ENCODE measurements around the gene COL5A2.

Gene COL5A2

DNA sequence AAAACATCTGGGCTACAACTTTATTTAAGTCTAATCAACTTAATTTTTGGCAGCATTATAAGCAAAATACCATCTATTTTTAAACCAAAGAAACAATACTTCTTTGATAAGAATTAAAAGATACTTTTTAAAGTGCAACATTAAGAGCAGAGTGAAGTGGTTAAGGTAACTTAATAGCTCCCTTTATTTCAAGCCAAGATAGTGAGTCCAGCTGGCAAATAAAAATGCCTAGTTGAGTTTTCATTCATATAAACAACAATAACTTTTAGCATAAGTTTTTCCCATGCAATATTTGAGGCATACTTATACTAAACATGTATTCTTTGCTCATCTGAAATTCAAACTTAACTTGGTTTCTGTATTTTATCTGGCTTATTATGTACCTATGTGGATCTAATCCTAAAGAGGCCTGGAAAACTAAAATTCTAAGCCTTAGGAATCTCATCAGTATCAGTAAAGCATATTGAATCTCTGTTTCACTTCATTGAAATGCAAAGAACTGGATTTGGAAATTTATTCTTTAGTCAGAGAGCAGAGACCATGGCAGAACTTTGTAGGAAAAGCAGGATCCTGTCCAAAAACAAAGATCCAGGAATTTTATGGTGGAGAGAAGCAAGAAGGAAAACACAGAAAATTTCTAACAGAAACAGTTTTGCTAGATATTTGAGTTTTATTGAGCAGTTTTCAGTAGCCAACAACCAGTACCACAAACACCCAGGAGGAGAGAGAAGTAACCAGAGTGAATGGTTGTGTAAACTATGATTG, 109.5 kb downstream of the COL5A2 start:
- no peaks in the 10 kb centered on the region for H3K4me1 ChIP-seq (ENCODE audit: control insufficient read depth in 1 of 2, insufficient read depth in 2 of 2, low read length in 2 of 2)
- no peaks in the 10 kb centered on the region for H3K36me3 ChIP-seq (ENCODE audit: control insufficient read depth in 1 of 2, insufficient read depth in 2 of 2, low read length in 2 of 2)
- no peaks in the 10 kb centered on the region for H3K27me3 ChIP-seq (ENCODE audit: control insufficient read depth in 1 of 2, insufficient read depth in 2 of 2, low read length in 2 of 2)
- no peaks in the 10 kb centered on the region for H3K9me3 ChIP-seq (ENCODE audit: control insufficient read depth in 1 of 2, low read length in 2 of 2)
- no peak overlapping the region for H3K4me3 ChIP-seq (ENCODE audit: low read depth in 1 of 2, low read length in 2 of 2)
- no peak overlapping the region for H3K9ac ChIP-seq (ENCODE audit: low read depth in 1 of 2, low read length in 2 of 2)
- no peak overlapping the region for H3K27ac ChIP-seq (ENCODE audit: low read depth, low read length)

- H3K27ac ChIP-seq (ENCODE audit: low read depth, low read length), result no peak overlapping the region
- no peaks in the 10 kb centered on the region for H3K4me1 ChIP-seq (ENCODE audit: control insufficient read depth in 1 of 2, insufficient read depth in 2 of 2, low read length in 2 of 2)
- no peak overlapping the region for H3K9ac ChIP-seq (ENCODE audit: low read depth in 1 of 2, low read length in 2 of 2)
- no peaks in the 10 kb centered on the region for H3K9me3 ChIP-seq (ENCODE audit: control insufficient read depth in 1 of 2, low read length in 2 of 2)
- no peaks in the 10 kb centered on the region for H3K27me3 ChIP-seq (ENCODE audit: control insufficient read depth in 1 of 2, insufficient read depth in 2 of 2, low read length in 2 of 2)
- no peak overlapping the region for H3K4me3 ChIP-seq (ENCODE audit: low read depth in 1 of 2, low read length in 2 of 2)
- no peaks in the 10 kb centered on the region for H3K36me3 ChIP-seq (ENCODE audit: control insufficient read depth in 1 of 2, insufficient read depth in 2 of 2, low read length in 2 of 2)
These were observed 113.5 kb downstream of the COL5A2 start for GRCh38 chr2:189066037-189066436.

- Histone ChIP-seq H3K4me3 (ENCODE audit: low read depth in 1 of 2, low read length in 2 of 2) (no peak overlapping the region), H3K27me3 (ENCODE audit: control insufficient read depth in 1 of 2, insufficient read depth in 2 of 2, low read length in 2 of 2) (no peaks in the 10 kb centered on the region), H3K9me3 (ENCODE audit: control insufficient read depth in 1 of 2, low read length in 2 of 2) (no peaks in the 10 kb centered on the region), H3K36me3 (ENCODE audit: control insufficient read depth in 1 of 2, insufficient read depth in 2 of 2, low read length in 2 of 2) (peaks cover 0 to 4% of the 10 kb centered on the region in 2 donors), H3K4me1 (ENCODE audit: control insufficient read depth in 1 of 2, insufficient read depth in 2 of 2, low read length in 2 of 2) (no peaks in the 10 kb centered on the region), H3K9ac (ENCODE audit: low read depth in 1 of 2, low read length in 2 of 2) (no peak overlapping the region), H3K27ac (ENCODE audit: low read depth, low read length) (no peak overlapping the region)
These were observed 119.4 kb downstream of the COL5A2 start for GRCh38 chr2:189060096-189060642.

- Histone ChIP-seq H3K4me1 (ENCODE audit: control insufficient read depth in 1 of 2, insufficient read depth in 2 of 2, low read length in 2 of 2) (no peaks in the 10 kb centered on the region), H3K27ac (ENCODE audit: low read depth, low read length) (no peak overlapping the region), H3K36me3 (ENCODE audit: control insufficient read depth in 1 of 2, insufficient read depth in 2 of 2, low read length in 2 of 2) (peaks cover 0 to 4% of the 10 kb centered on the region in 2 donors), H3K27me3 (ENCODE audit: control insufficient read depth in 1 of 2, insufficient read depth in 2 of 2, low read length in 2 of 2) (no peaks in the 10 kb centered on the region), H3K9ac (ENCODE audit: low read depth in 1 of 2, low read length in 2 of 2) (no peak overlapping the region), H3K4me3 (ENCODE audit: low read depth in 1 of 2, low read length in 2 of 2) (no peak overlapping the region), H3K9me3 (ENCODE audit: control insufficient read depth in 1 of 2, low read length in 2 of 2) (no peaks in the 10 kb centered on the region)
These were observed 122.2 kb downstream of the COL5A2 start for GRCh38 chr2:189057316-189057715.

- Histone ChIP-seq H3K9me3 (ENCODE audit: control insufficient read depth in 1 of 2, low read length in 2 of 2) (no peaks in the 10 kb centered on the region), H3K9ac (ENCODE audit: low read depth in 1 of 2, low read length in 2 of 2) (no peak overlapping the region), H3K27me3 (ENCODE audit: control insufficient read depth in 1 of 2, insufficient read depth in 2 of 2, low read length in 2 of 2) (no peaks in the 10 kb centered on the region), H3K27ac (ENCODE audit: low read depth, low read length) (no peak overlapping the region), H3K4me3 (ENCODE audit: low read depth in 1 of 2, low read length in 2 of 2) (no peak overlapping the region), H3K4me1 (ENCODE audit: control insufficient read depth in 1 of 2, insufficient read depth in 2 of 2, low read length in 2 of 2) (no peaks in the 10 kb centered on the region), H3K36me3 (ENCODE audit: control insufficient read depth in 1 of 2, insufficient read depth in 2 of 2, low read length in 2 of 2) (peaks cover 0 to 4% of the 10 kb centered on the region in 2 donors)
These were observed 123.1 kb downstream of the COL5A2 start for GRCh38 chr2:189056200-189057106.

- Histone ChIP-seq H3K4me3 (ENCODE audit: low read depth in 1 of 2, low read length in 2 of 2) (no peak overlapping the region), H3K27me3 (ENCODE audit: control insufficient read depth in 1 of 2, insufficient read depth in 2 of 2, low read length in 2 of 2) (no peaks in the 10 kb centered on the region), H3K4me1 (ENCODE audit: control insufficient read depth in 1 of 2, insufficient read depth in 2 of 2, low read length in 2 of 2) (no peaks in the 10 kb centered on the region), H3K27ac (ENCODE audit: low read depth, low read length) (no peak overlapping the region), H3K9me3 (ENCODE audit: control insufficient read depth in 1 of 2, low read length in 2 of 2) (no peaks in the 10 kb centered on the region), H3K36me3 (ENCODE audit: control insufficient read depth in 1 of 2, insufficient read depth in 2 of 2, low read length in 2 of 2) (no peaks in the 10 kb centered on the region), H3K9ac (ENCODE audit: low read depth in 1 of 2, low read length in 2 of 2) (no peak overlapping the region)
These were observed 129.3 kb downstream of the COL5A2 start for GRCh38 chr2:189050165-189050712.

GRCh38 chr2:189049709-189050164, 129.8 kb downstream of the COL5A2 start:
- Histone ChIP-seq H3K9me3 (ENCODE audit: control insufficient read depth in 1 of 2, low read length in 2 of 2) (no peaks in the 10 kb centered on the region), H3K4me1 (ENCODE audit: control insufficient read depth in 1 of 2, insufficient read depth in 2 of 2, low read length in 2 of 2) (no peaks in the 10 kb centered on the region), H3K27ac (ENCODE audit: low read depth, low read length) (no peak overlapping the region), H3K9ac (ENCODE audit: low read depth in 1 of 2, low read length in 2 of 2) (no peak overlapping the region), H3K36me3 (ENCODE audit: control insufficient read depth in 1 of 2, insufficient read depth in 2 of 2, low read length in 2 of 2) (no peaks in the 10 kb centered on the region), H3K27me3 (ENCODE audit: control insufficient read depth in 1 of 2, insufficient read depth in 2 of 2, low read length in 2 of 2) (no peaks in the 10 kb centered on the region), H3K4me3 (ENCODE audit: low read depth in 1 of 2, low read length in 2 of 2) (no peak overlapping the region)

DNA sequence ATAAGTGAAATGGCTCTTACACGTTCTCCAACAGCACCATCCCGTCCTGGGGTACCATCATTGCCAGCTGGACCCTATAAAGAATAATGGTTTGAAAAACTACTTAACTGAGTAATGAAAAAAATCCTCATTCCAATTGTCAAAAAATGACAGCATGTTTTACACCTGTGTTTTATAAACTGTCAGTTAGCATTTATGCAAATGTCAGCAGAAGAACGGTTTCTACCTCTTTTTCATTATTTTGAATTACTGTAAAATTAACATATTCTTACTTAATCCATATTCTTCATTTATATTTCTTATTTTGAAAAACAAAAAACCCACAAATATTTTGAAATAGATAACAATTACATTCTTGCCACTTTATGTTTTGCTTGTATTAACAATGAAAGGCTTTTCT, 131.4 kb downstream of the COL5A2 start:
- Histone ChIP-seq H3K27me3 (ENCODE audit: control insufficient read depth in 1 of 2, insufficient read depth in 2 of 2, low read length in 2 of 2) (no peaks in the 10 kb centered on the region), H3K27ac (ENCODE audit: low read depth, low read length) (no peak overlapping the region), H3K36me3 (ENCODE audit: control insufficient read depth in 1 of 2, insufficient read depth in 2 of 2, low read length in 2 of 2) (no peaks in the 10 kb centered on the region), H3K4me1 (ENCODE audit: control insufficient read depth in 1 of 2, insufficient read depth in 2 of 2, low read length in 2 of 2) (no peaks in the 10 kb centered on the region), H3K4me3 (ENCODE audit: low read depth in 1 of 2, low read length in 2 of 2) (no peak overlapping the region), H3K9ac (ENCODE audit: low read depth in 1 of 2, low read length in 2 of 2) (no peak overlapping the region), H3K9me3 (ENCODE audit: control insufficient read depth in 1 of 2, low read length in 2 of 2) (no peaks in the 10 kb centered on the region)

- no peaks in the 10 kb centered on the region for H3K27me3 ChIP-seq (ENCODE audit: control insufficient read depth in 1 of 2, insufficient read depth in 2 of 2, low read length in 2 of 2)
- H3K4me1 ChIP-seq (ENCODE audit: control insufficient read depth in 1 of 2, insufficient read depth in 2 of 2, low read length in 2 of 2), result no peaks in the 10 kb centered on the region
- no peaks in the 10 kb centered on the region for H3K36me3 ChIP-seq (ENCODE audit: control insufficient read depth in 1 of 2, insufficient read depth in 2 of 2, low read length in 2 of 2)
- no peaks in the 10 kb centered on the region for H3K9me3 ChIP-seq (ENCODE audit: control insufficient read depth in 1 of 2, low read length in 2 of 2)
- no peak overlapping the region for H3K9ac ChIP-seq (ENCODE audit: low read depth in 1 of 2, low read length in 2 of 2)
- H3K27ac ChIP-seq (ENCODE audit: low read depth, low read length), result no peak overlapping the region
- H3K4me3 ChIP-seq (ENCODE audit: low read depth in 1 of 2, low read length in 2 of 2), result no peak overlapping the region
These were observed 132.2 kb downstream of the COL5A2 start for GRCh38 chr2:189047171-189047888.

Measured in duodenal mucosa (tissue), 2 donors.